Measurements from ENCODE around the gene OR6B3.

The OR6B3 gene

GRCh38 chr2:240066489-240066888, 13.2 kb upstream of the OR6B3 start:
- no peaks in the 10 kb centered on the region for H3K9me3 ChIP-seq (ENCODE audit: severe bottlenecking)
- peaks cover 80% of the 10 kb centered on the region for H3K27me3 ChIP-seq (ENCODE audit: insufficient read depth, low read depth, severe bottlenecking)
- no peak overlapping the region for H3K27ac ChIP-seq
- H3K4me3 ChIP-seq (ENCODE audit: low read depth, low read length) = no peak overlapping the region
- no peak for TF ChIP-seq CTCF (IDR thresholded peaks at IDR 0.05; ENCODE audit: low read depth, low read length)
- H3K36me3 ChIP-seq = no peaks in the 10 kb centered on the region
- DNase-seq = no peak

- Histone ChIP-seq H3K27ac (no peak overlapping the region), H3K36me3 (no peaks in the 10 kb centered on the region), H3K27me3 (ENCODE audit: insufficient read depth, low read depth, severe bottlenecking) (peaks cover 74% of the 10 kb centered on the region), H3K9me3 (ENCODE audit: severe bottlenecking) (no peaks in the 10 kb centered on the region), H3K4me3 (ENCODE audit: low read depth, low read length) (no peak overlapping the region)
- TF ChIP-seq CTCF (IDR thresholded peaks at IDR 0.05; ENCODE audit: low read depth, low read length) = no peak
- no peak for DNase-seq
Observed at GRCh38 chr2:240064898-240065297, 11.6 kb upstream of the OR6B3 start.

GRCh38 chr2:240060977-240061591, 7.8 kb upstream of the OR6B3 start:
- peak; percentile 47 for TF ChIP-seq CTCF (IDR thresholded peaks at IDR 0.05; ENCODE audit: low read depth, low read length)
- H3K9me3 ChIP-seq (ENCODE audit: severe bottlenecking) = no peaks in the 10 kb centered on the region
- peaks cover 76% of the 10 kb centered on the region for H3K27me3 ChIP-seq (ENCODE audit: insufficient read depth, low read depth, severe bottlenecking)
- no peaks in the 10 kb centered on the region for H3K36me3 ChIP-seq
- no peak overlapping the region for H3K4me3 ChIP-seq (ENCODE audit: low read depth, low read length)
- H3K27ac ChIP-seq = no peak overlapping the region
- DNase-seq = peak; percentile 53

- Histone ChIP-seq H3K4me3 (ENCODE audit: low read depth, low read length) (no peak overlapping the region), H3K27me3 (ENCODE audit: insufficient read depth, low read depth, severe bottlenecking) (peaks cover 79% of the 10 kb centered on the region), H3K9me3 (ENCODE audit: severe bottlenecking) (no peaks in the 10 kb centered on the region), H3K36me3 (no peaks in the 10 kb centered on the region), H3K27ac (no peak overlapping the region)
- no peak for DNase-seq
- TF ChIP-seq CTCF (IDR thresholded peaks at IDR 0.05; ENCODE audit: low read depth, low read length) = no peak
Observed at GRCh38 chr2:240056678-240057077, 3.4 kb upstream of the OR6B3 start.

- H3K9me3 ChIP-seq (ENCODE audit: severe bottlenecking) = no peaks in the 10 kb centered on the region
- H3K27me3 ChIP-seq (ENCODE audit: insufficient read depth, low read depth, severe bottlenecking) = peaks cover 81% of the 10 kb centered on the region
- H3K36me3 ChIP-seq = no peaks in the 10 kb centered on the region
- no peak for TF ChIP-seq CTCF (IDR thresholded peaks at IDR 0.05; ENCODE audit: low read depth, low read length)
- H3K27ac ChIP-seq = no peak overlapping the region
- no peak for DNase-seq
- no peak overlapping the region for H3K4me3 ChIP-seq (ENCODE audit: low read depth, low read length)
Observed at GRCh38 chr2:240055177-240055917, 2.0 kb upstream of the OR6B3 start.

Data from WERI-Rb-1 (cell line).